ENCODE results near the gene PHKG2. TPM values are rescaled to one million over a fixed set of nuclear protein-coding genes. Genes with fewer than 3 reads are reported as not detected.

Gene PHKG2
- polyA plus RNA-seq, 3 donors: 45.4 to 115 (median 54.2) TPM

GRCh38 chr16:30775392-30776188 lies 27.4 kb downstream of the PHKG2 start:
- H3K4me3 ChIP-seq (replicated peaks in 1 of 3; ENCODE audit: low read depth in 2 of 3, low read length in 3 of 3): peak overlapping the region; percentile 32 to 78 (median 53)
- intact Hi-C loops (cut with micrococcal nuclease): no loop called here
- WGBS (ENCODE audit: insufficient coverage): under 1% methylated on average over 81 of the region's 81 CpGs
- H3K79me2 ChIP-seq (ENCODE audit: insufficient read depth, low read length): peaks cover 8% of the 10 kb centered on the region
- peaks cover 28 to 40% of the 10 kb centered on the region in 2 donors for H3K4me1 ChIP-seq (ENCODE audit: control insufficient read depth in 1 of 2, insufficient read depth in 2 of 2, low read length in 2 of 2)
- peak overlapping the region; percentile 65 for H2AFZ ChIP-seq (ENCODE audit: insufficient read depth, low read depth, low read length, poor library complexity, severe bottlenecking)
- no peak for TF ChIP-seq CTCF (IDR thresholded peaks at IDR 0.05)
- H3K9me3 ChIP-seq (replicated peaks in 1 of 2; ENCODE audit: control insufficient read depth in 1 of 2, insufficient read depth in 1 of 2, low read length in 2 of 2): no peaks in the 10 kb centered on the region
- Mint-ChIP-seq H3K27me3 (ENCODE audit: low read depth in 3 of 3) (peaks cover 0 to 3% (median 2%) of the 10 kb centered on the region in 3 donors), H3K36me3 (peaks cover 33 to 41% of the 10 kb centered on the region in 2 donors), H3K4me1 (peaks cover 52% of the 10 kb centered on the region), H3K9me3 (no peaks in the 10 kb centered on the region), H3K4me3 (peak overlapping the region; percentile 93 to 97), H3K27ac (peak overlapping the region; percentile 67 to 92 (median 83))
- H3K9ac ChIP-seq (ENCODE audit: insufficient read depth, low read length, poor library complexity, severe bottlenecking): peak overlapping the region; percentile 68
- DNase-seq: peak; percentile 55 to 66 (median 63)
- H3K4me2 ChIP-seq (replicated peaks; ENCODE audit: extremely low read depth, low read length, poor library complexity, severe bottlenecking): peak overlapping the region; percentile 95
- H3K27me3 ChIP-seq (ENCODE audit: control insufficient read depth in 2 of 2, insufficient read depth in 2 of 2, low read length in 2 of 2): no peaks in the 10 kb centered on the region
- peaks cover 36% of the 10 kb centered on the region for H4K20me1 ChIP-seq (ENCODE audit: insufficient read depth, low read length)
- H3K36me3 ChIP-seq (replicated peaks in 1 of 2; ENCODE audit: control insufficient read depth in 1 of 2, insufficient read depth in 2 of 2, low read length in 2 of 2): peaks cover 36 to 40% of the 10 kb centered on the region in 2 donors
- peak overlapping the region; percentile 19 to 63 for H3K27ac ChIP-seq (ENCODE audit: low read depth in 1 of 2, low read length in 2 of 2)

GRCh38 chr16:30777591-30778297 lies 29.5 kb downstream of the PHKG2 start:
- H3K79me2 ChIP-seq (ENCODE audit: insufficient read depth, low read length): peaks cover 8% of the 10 kb centered on the region
- H3K27me3 Mint-ChIP-seq (ENCODE audit: low read depth in 3 of 3): peaks cover 0 to 3% (median 2%) of the 10 kb centered on the region in 3 donors
- H3K36me3 ChIP-seq (replicated peaks in 1 of 2; ENCODE audit: control insufficient read depth in 1 of 2, insufficient read depth in 2 of 2, low read length in 2 of 2): peaks cover 25 to 28% of the 10 kb centered on the region in 2 donors
- H3K27ac ChIP-seq (ENCODE audit: low read depth in 1 of 2, low read length in 2 of 2): no peak overlapping the region
- no peak overlapping the region for H3K9ac ChIP-seq (ENCODE audit: insufficient read depth, low read length, poor library complexity, severe bottlenecking)
- no peak overlapping the region for H3K4me3 ChIP-seq (replicated peaks in 1 of 3; ENCODE audit: low read depth in 2 of 3, low read length in 3 of 3)
- H3K27me3 ChIP-seq (ENCODE audit: control insufficient read depth in 2 of 2, insufficient read depth in 2 of 2, low read length in 2 of 2): no peaks in the 10 kb centered on the region
- no peak overlapping the region for H3K4me3 Mint-ChIP-seq
- peaks cover 63% of the 10 kb centered on the region for H3K4me1 Mint-ChIP-seq
- WGBS (ENCODE audit: insufficient coverage): 53% methylated on average over 5 of the region's 7 CpGs
- peaks cover 26% of the 10 kb centered on the region for H4K20me1 ChIP-seq (ENCODE audit: insufficient read depth, low read length)
- no peak for DNase-seq
- H3K4me2 ChIP-seq (replicated peaks; ENCODE audit: extremely low read depth, low read length, poor library complexity, severe bottlenecking): no peak overlapping the region
- intact Hi-C loops (cut with micrococcal nuclease): no loop called here
- no peak for TF ChIP-seq CTCF (IDR thresholded peaks at IDR 0.05)
- peaks cover 0 to 2% (median 0%) of the 10 kb centered on the region in 7 donors for H3K9me3 Mint-ChIP-seq
- H3K4me1 ChIP-seq (ENCODE audit: control insufficient read depth in 1 of 2, insufficient read depth in 2 of 2, low read length in 2 of 2): peaks cover 34 to 47% of the 10 kb centered on the region in 2 donors
- no peak overlapping the region for H2AFZ ChIP-seq (ENCODE audit: insufficient read depth, low read depth, low read length, poor library complexity, severe bottlenecking)
- H3K36me3 Mint-ChIP-seq: peaks cover 16 to 32% of the 10 kb centered on the region in 2 donors
- H3K9me3 ChIP-seq (replicated peaks in 1 of 2; ENCODE audit: control insufficient read depth in 1 of 2, insufficient read depth in 1 of 2, low read length in 2 of 2): no peaks in the 10 kb centered on the region
- H3K27ac Mint-ChIP-seq: peak overlapping the region in 3 of 7 donors; percentile 16 to 31 (median 27)

Measured in CD14-positive monocyte (primary cell).